Activated CD8-positive, alpha-beta memory T cell treated with anti-CD3 and anti-CD28 coated beads, Interleukin-2, amount 10 ng/mL, durations not matched to agents 7 days and 5 days (primary cell): Measurements from ENCODE around the gene NR2C2. TPM values are rescaled to one million over a fixed set of nuclear protein-coding genes. Genes with fewer than 3 reads are reported as not detected.
"Not testable (repeated sequence)": the region's sequence is repeated elsewhere in the genome, so short reads cannot be mapped to it uniquely, and the experiment has no call there.

Experiments used
- ATAC-seq: fragments of 150-1000 bp; cut with Tn5 transposase; one replicate; pipeline ENCODE4 v1.10.0; 2021; ENCODE audit warnings: moderate library complexity
- CTCF ChIA-PET: fragments of 350-600 bp; sonication (Branson Sonifier 250); formaldehyde crosslinking; loops from one replicate; lab custom pipeline; 2021; ENCODE audit warnings: antibody characterized with exemption; lab: Charles Lee
- DNase-seq: peaks from one replicate; pipeline ENCODE4 v3.0.0-alpha.2; 2020
- H3K27ac Mint-ChIP-seq: one replicate; pipeline ENCODE4 v1.8.0; 2021; ENCODE audit warnings: mild to moderate bottlenecking, mixed read lengths
- H3K27me3 Mint-ChIP-seq: one replicate; pipeline ENCODE4 v1.8.0; 2021; ENCODE audit warnings: mixed read lengths
- H3K36me3 Mint-ChIP-seq: one replicate; pipeline ENCODE4 v1.8.0; 2021; ENCODE audit warnings: mild to moderate bottlenecking, mixed read lengths
- H3K4me1 Mint-ChIP-seq: one replicate; pipeline ENCODE4 v1.8.0; 2021; ENCODE audit warnings: mixed read lengths
- H3K4me3 Mint-ChIP-seq: one replicate; pipeline ENCODE4 v1.8.0; 2021; ENCODE audit warnings: mild to moderate bottlenecking, moderate library complexity, mixed read lengths
- H3K9me3 Mint-ChIP-seq: one replicate; pipeline ENCODE4 v1.8.0; 2022; ENCODE audit warnings: low read depth, mixed read lengths
- total RNA-seq, 2 experiments: library from RNA; stranded (reverse); gene quantifications; one replicate each; pipeline ENCODE4 v1.2.3, GENCODE V29; 2021

NR2C2 gene
- total RNA-seq, 2 experiments from 2014 or later, result 56.5 to 69.7 TPM

- Mint-ChIP-seq H3K27me3 (no peaks in the 10 kb centered on the region), H3K27ac (no peak overlapping the region), H3K9me3 (no peaks in the 10 kb centered on the region), H3K4me1 (peaks cover 28% of the 10 kb centered on the region), H3K36me3 (peaks cover 2% of the 10 kb centered on the region), H3K4me3 (no peak overlapping the region)
- CTCF ChIA-PET, result no interaction called here
- DNase-seq (no peak), ATAC-seq (no peak)
These were observed 43.4 kb downstream of the NR2C2 start for GRCh38 chr3:14990780-14991148.

- ATAC-seq (no peak), DNase-seq (no peak)
- peaks cover 2% of the 10 kb centered on the region for H3K36me3 Mint-ChIP-seq
- no peaks in the 10 kb centered on the region for H3K27me3 Mint-ChIP-seq
- peaks cover 27% of the 10 kb centered on the region for H3K4me1 Mint-ChIP-seq
- no peaks in the 10 kb centered on the region for H3K9me3 Mint-ChIP-seq
- CTCF ChIA-PET, result no interaction called here
- no peak overlapping the region for H3K27ac Mint-ChIP-seq
- no peak overlapping the region for H3K4me3 Mint-ChIP-seq
These were observed 43.9 kb downstream of the NR2C2 start for GRCh38 chr3:14991151-14991742.

- CTCF ChIA-PET, result no interaction called here
- Mint-ChIP-seq H3K27me3 (no peaks in the 10 kb centered on the region), H3K27ac (no peak overlapping the region), H3K9me3 (no peaks in the 10 kb centered on the region), H3K4me3 (no peak overlapping the region), H3K4me1 (peaks cover 21% of the 10 kb centered on the region), H3K36me3 (peaks cover 2% of the 10 kb centered on the region)
- ATAC-seq, result no peak
- no peak for DNase-seq
These were observed 44.6 kb downstream of the NR2C2 start for GRCh38 chr3:14991818-14992612.

GRCh38 chr3:14997941-14998340, 50.6 kb downstream of the NR2C2 start:
- Mint-ChIP-seq H3K27me3 (no peaks in the 10 kb centered on the region), H3K27ac (no peak overlapping the region), H3K4me1 (peaks cover 8% of the 10 kb centered on the region), H3K36me3 (peaks cover 30% of the 10 kb centered on the region), H3K9me3 (peaks cover 2% of the 10 kb centered on the region), H3K4me3 (no peak overlapping the region)
- no peak for DNase-seq
- CTCF ChIA-PET, result no interaction called here
- ATAC-seq, result no peak

- H3K9me3 Mint-ChIP-seq, CTCF ChIA-PET, H3K4me3 Mint-ChIP-seq, DNase-seq, H3K27me3 Mint-ChIP-seq, ATAC-seq, H3K27ac Mint-ChIP-seq, H3K4me1 Mint-ChIP-seq: not testable (repeated sequence)
- H3K36me3 Mint-ChIP-seq, result peaks cover 34% of the 10 kb centered on the region
These were observed 51.8 kb downstream of the NR2C2 start for GRCh38 chr3:14999182-14999581.

- Mint-ChIP-seq H3K4me3 (no peak overlapping the region), H3K27me3 (no peaks in the 10 kb centered on the region), H3K9me3 (no peaks in the 10 kb centered on the region), H3K27ac (no peak overlapping the region), H3K36me3 (peaks cover 29% of the 10 kb centered on the region), H3K4me1 (peaks cover 2% of the 10 kb centered on the region)
- ATAC-seq, result no peak
- no peak for DNase-seq
- CTCF ChIA-PET, result no interaction called here
These were observed 60.3 kb downstream of the NR2C2 start for GRCh38 chr3:15007681-15008141.

GRCh38 chr3:15009167-15009566, 61.8 kb downstream of the NR2C2 start:
- H3K36me3 Mint-ChIP-seq, result peaks cover 31% of the 10 kb centered on the region
- no peak for ATAC-seq
- no peak overlapping the region for H3K27ac Mint-ChIP-seq
- CTCF ChIA-PET, result no interaction called here
- no peaks in the 10 kb centered on the region for H3K27me3 Mint-ChIP-seq
- peaks cover 2% of the 10 kb centered on the region for H3K4me1 Mint-ChIP-seq
- no peak for DNase-seq
- no peaks in the 10 kb centered on the region for H3K9me3 Mint-ChIP-seq
- H3K4me3 Mint-ChIP-seq, result no peak overlapping the region

GRCh38 chr3:15010664-15011063, 63.3 kb downstream of the NR2C2 start:
- H3K27ac Mint-ChIP-seq, result no peak overlapping the region
- H3K27me3 Mint-ChIP-seq, result no peaks in the 10 kb centered on the region
- DNase-seq (no peak), ATAC-seq (peak; percentile 39)
- peaks cover 28% of the 10 kb centered on the region for H3K36me3 Mint-ChIP-seq
- H3K9me3 Mint-ChIP-seq, result no peaks in the 10 kb centered on the region
- no peak overlapping the region for H3K4me3 Mint-ChIP-seq
- H3K4me1 Mint-ChIP-seq, result peaks cover 2% of the 10 kb centered on the region
- CTCF ChIA-PET, result no interaction called here

- CTCF ChIA-PET, result no interaction called here
- Mint-ChIP-seq H3K4me1 (peaks cover 2% of the 10 kb centered on the region), H3K27ac (no peak overlapping the region), H3K36me3 (peaks cover 30% of the 10 kb centered on the region), H3K4me3 (no peak overlapping the region), H3K27me3 (no peaks in the 10 kb centered on the region), H3K9me3 (no peaks in the 10 kb centered on the region)
- peak; percentile 20 for ATAC-seq
- DNase-seq, result no peak
These were observed 63.8 kb downstream of the NR2C2 start for GRCh38 chr3:15011174-15011573.

- peaks cover 2% of the 10 kb centered on the region for H3K4me1 Mint-ChIP-seq
- no peak overlapping the region for H3K4me3 Mint-ChIP-seq
- H3K9me3 Mint-ChIP-seq, result no peaks in the 10 kb centered on the region
- peaks cover 43% of the 10 kb centered on the region for H3K36me3 Mint-ChIP-seq
- no peak for ATAC-seq
- H3K27ac Mint-ChIP-seq, result no peak overlapping the region
- DNase-seq, result no peak
- H3K27me3 Mint-ChIP-seq, result no peaks in the 10 kb centered on the region
- CTCF ChIA-PET, result no interaction called here
These were observed 67.4 kb downstream of the NR2C2 start for GRCh38 chr3:15014606-15015328.

- Mint-ChIP-seq H3K4me3 (no peak overlapping the region), H3K36me3 (peaks cover 41% of the 10 kb centered on the region), H3K27ac (no peak overlapping the region), H3K9me3 (no peaks in the 10 kb centered on the region), H3K4me1 (peaks cover 2% of the 10 kb centered on the region), H3K27me3 (no peaks in the 10 kb centered on the region)
- no peak for ATAC-seq
- no peak for DNase-seq
- CTCF ChIA-PET, result no interaction called here
These were observed 68.1 kb downstream of the NR2C2 start for GRCh38 chr3:15015456-15015855.

- H3K9me3 Mint-ChIP-seq, result no peaks in the 10 kb centered on the region
- ATAC-seq (no peak), DNase-seq (no peak)
- H3K27me3 Mint-ChIP-seq, result no peaks in the 10 kb centered on the region
- no peak overlapping the region for H3K27ac Mint-ChIP-seq
- no peak overlapping the region for H3K4me3 Mint-ChIP-seq
- no peaks in the 10 kb centered on the region for H3K4me1 Mint-ChIP-seq
- CTCF ChIA-PET, result no interaction called here
- peaks cover 49% of the 10 kb centered on the region for H3K36me3 Mint-ChIP-seq
These were observed 69.8 kb downstream of the NR2C2 start for GRCh38 chr3:15017191-15017590.

- no peaks in the 10 kb centered on the region for H3K9me3 Mint-ChIP-seq
- DNase-seq (no peak), ATAC-seq (no peak)
- peaks cover 37% of the 10 kb centered on the region for H3K36me3 Mint-ChIP-seq
- no peak overlapping the region for H3K27ac Mint-ChIP-seq
- H3K4me3 Mint-ChIP-seq, result no peak overlapping the region
- no peaks in the 10 kb centered on the region for H3K4me1 Mint-ChIP-seq
- H3K27me3 Mint-ChIP-seq, result no peaks in the 10 kb centered on the region
- CTCF ChIA-PET, result interaction anchor here (1.3 kb wide), 1 partner anchor 45 kb away, joined by 4 read pairs; no protein-coding TSS in a partner anchor
These were observed 75.9 kb downstream of the NR2C2 start for GRCh38 chr3:15023249-15023648.
